ENCODE data around the gene KIAA1614. TPM values are rescaled to one million over a fixed set of nuclear protein-coding genes. Genes with fewer than 3 reads are reported as not detected.

KIAA1614 gene
- 4.7 TPM for polyA plus RNA-seq (2013, experiment 1 of 2; ENCODE audit: insufficient read length)
- polyA plus RNA-seq (2013, experiment 2 of 2; ENCODE audit: insufficient read length): 6.1 TPM

- peak; percentile 69 for DNase-seq
Observed at GRCh38 chr1:180912801-180913565, at the start of gene KIAA1614. Gene KIAA1614, plus strand, starts transcription at chr1:180912897. Its CDS starts 347 bp downstream, at chr1:180913244.

GRCh38 chr1:180863158-180863775, 49.4 kb upstream of the KIAA1614 start:
- DNase-seq: peak; percentile 70

- DNase-seq: peak; percentile 56
Observed at GRCh38 chr1:180881806-180882509, 30.7 kb upstream of the KIAA1614 start.

- no peak for DNase-seq
Observed at GRCh38 chr1:180884588-180885300, 28.0 kb upstream of the KIAA1614 start.

GRCh38 chr1:180886338-180886737, 26.4 kb upstream of the KIAA1614 start:
- no peak for DNase-seq

- DNase-seq: no peak
Observed at GRCh38 chr1:180887841-180888240, 24.9 kb upstream of the KIAA1614 start.

- no peak for DNase-seq
Observed at GRCh38 chr1:180888870-180889269, 23.8 kb upstream of the KIAA1614 start.

- no peak for DNase-seq
Observed at GRCh38 chr1:180889325-180889724, 23.4 kb upstream of the KIAA1614 start.

- DNase-seq: no peak
Observed at GRCh38 chr1:180892272-180892671, 20.4 kb upstream of the KIAA1614 start.

- no peak for DNase-seq
Observed at GRCh38 chr1:180892675-180893074, 20.0 kb upstream of the KIAA1614 start.

GRCh38 chr1:180893614-180894013, 19.1 kb upstream of the KIAA1614 start:
- no peak for DNase-seq

GRCh38 chr1:180896161-180896560, 16.5 kb upstream of the KIAA1614 start:
- no peak for DNase-seq

- peak; percentile 26 for DNase-seq
Observed at GRCh38 chr1:180898441-180899219, 14.1 kb upstream of the KIAA1614 start.

- peak; percentile 19 for DNase-seq
Observed at GRCh38 chr1:180899262-180899661, 13.4 kb upstream of the KIAA1614 start.

GRCh38 chr1:180901076-180901990, 11.4 kb upstream of the KIAA1614 start:
- DNase-seq: no peak

- DNase-seq: no peak
Observed at GRCh38 chr1:180902541-180902940, 10.2 kb upstream of the KIAA1614 start.

GRCh38 chr1:180905927-180906326, 6.8 kb upstream of the KIAA1614 start:
- no peak for DNase-seq

GRCh38 chr1:180906511-180906910, 6.2 kb upstream of the KIAA1614 start:
- DNase-seq: no peak

- DNase-seq: no peak
Observed at GRCh38 chr1:180907313-180908055, 5.2 kb upstream of the KIAA1614 start.

Measured in fibroblast of skin of back (primary cell).